HG03025 (cell line): ENCODE results near the gene L1TD1.
"Not testable (repeated sequence)": the region's sequence is repeated elsewhere in the genome, so short reads cannot be mapped to it uniquely, and the experiment has no call there.

ENCODE experiments used
- ATAC-seq: cut with Tn5 transposase; IDR thresholded peaks from one replicate; pipeline ENCODE4 v1.9.1; 2021; ENCODE audit warnings: mild to moderate bottlenecking, moderate library complexity; ENCODE audit not compliant: unreplicated experiment, low FRiP score

The L1TD1 gene

DNA sequence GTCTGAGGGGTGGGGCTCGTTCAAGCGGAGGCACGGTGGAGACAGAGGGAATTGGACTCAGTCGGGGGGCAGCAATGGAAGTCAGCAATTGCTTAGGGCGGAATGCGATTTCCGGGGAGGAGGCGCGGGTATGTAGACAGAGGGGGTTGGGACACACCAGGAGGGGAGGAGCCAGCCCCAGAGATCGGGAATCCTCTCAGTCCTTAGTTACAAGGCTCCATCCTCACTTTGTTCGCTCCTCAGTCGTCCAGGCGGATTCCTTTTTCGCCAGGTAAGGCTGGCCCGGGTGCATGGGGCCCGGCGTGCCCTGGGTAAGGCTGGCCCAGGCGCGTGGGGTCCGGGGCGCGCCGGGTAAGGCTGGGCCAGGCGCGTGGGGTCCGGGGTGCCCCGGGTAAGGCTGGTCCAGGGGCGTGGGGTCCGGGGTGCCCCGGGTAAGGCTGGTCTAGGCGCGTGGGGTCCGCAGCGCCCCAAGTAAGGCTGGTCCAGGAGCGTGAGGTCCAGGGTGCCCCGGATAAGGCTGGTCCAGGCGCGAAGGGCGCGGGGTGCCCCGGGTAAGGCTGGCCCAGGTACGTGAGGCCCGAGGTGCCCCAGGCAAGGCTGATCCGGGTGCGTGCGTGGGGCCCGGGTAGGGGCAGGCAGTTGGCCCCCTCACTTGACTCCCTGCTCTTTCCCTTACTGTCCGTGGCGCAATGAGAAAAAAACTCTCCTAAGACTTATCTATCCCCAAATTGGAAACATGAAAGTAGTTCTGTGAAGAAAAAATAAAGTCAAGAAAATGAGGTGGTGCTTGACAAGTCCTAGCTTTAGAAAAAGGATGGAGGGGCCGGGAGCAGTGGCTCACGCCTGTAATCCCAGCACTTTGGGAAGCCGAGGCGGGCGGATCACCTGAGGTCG is at the start of gene L1TD1:
TSS of gene L1TD1 (plus strand) at position 199 of the 894 bp plus-strand sequence. CDS start 11,780 bp downstream, outside the sequence.
- ATAC-seq = no peak

- ATAC-seq = no peak
Measured at GRCh38 chr1:62159940-62160348, 34.7 kb upstream of the L1TD1 start.

DNA sequence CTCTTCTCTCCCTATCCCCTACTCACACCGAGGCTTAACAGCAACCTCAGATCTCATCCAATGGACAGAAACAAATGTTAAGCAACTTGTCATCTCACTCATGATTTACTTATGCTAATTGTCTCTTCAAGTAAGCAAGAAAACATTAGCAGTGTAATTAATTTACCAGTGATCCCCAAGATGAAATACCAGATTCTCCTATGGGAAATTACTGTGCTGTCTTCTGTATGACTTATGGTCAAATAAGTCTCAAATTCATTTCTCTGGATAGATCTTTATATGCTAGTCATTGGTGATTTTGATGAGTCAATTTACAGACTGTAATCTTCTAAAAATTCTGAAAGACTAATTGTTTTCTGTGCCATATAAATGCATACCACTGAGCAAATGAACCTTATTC is 32.9 kb upstream of the L1TD1 start:
- ATAC-seq = no peak

- ATAC-seq = not testable (repeated sequence)
Measured at GRCh38 chr1:62170380-62170779, 24.3 kb upstream of the L1TD1 start.

GRCh38 chr1:62175568-62176179 is 19.0 kb upstream of the L1TD1 start:
- no peak for ATAC-seq

DNA sequence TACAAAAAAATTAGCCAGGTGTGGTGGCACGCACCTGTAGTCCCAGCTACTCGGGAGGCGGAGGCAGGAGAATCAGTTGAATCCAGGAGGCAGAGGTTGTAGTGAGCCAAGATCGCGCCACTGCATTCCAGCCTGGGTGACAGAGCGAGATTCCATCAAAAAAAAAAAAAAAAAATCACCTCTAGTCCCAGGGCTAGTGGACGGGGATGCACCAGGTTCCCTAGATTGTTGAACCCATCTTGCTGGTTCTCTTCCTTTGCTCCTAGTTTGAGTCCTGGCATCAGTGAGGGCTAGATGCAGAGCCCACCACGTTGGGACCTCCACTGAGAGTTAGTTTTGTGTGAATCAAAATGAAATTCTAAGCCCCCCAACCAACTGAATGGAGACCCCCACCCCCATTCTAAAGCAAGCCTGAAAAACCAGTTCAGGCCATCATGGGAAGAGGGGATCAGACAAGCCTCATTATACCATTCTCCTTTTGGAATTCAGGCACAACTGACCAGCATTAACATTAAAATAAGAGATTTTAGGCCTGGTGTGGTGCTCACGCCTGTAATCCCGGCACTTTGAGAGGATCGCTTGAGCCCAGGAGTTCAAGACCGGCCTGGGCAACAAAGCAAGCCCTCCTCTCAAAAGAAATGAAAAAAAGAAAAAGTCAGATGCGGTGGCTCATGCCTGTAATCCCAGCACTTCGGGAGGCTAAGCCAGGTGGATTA is 17.9 kb upstream of the L1TD1 start:
- no peak for ATAC-seq

GRCh38 chr1:62177621-62178020 is 17.0 kb upstream of the L1TD1 start:
- no peak for ATAC-seq

DNA sequence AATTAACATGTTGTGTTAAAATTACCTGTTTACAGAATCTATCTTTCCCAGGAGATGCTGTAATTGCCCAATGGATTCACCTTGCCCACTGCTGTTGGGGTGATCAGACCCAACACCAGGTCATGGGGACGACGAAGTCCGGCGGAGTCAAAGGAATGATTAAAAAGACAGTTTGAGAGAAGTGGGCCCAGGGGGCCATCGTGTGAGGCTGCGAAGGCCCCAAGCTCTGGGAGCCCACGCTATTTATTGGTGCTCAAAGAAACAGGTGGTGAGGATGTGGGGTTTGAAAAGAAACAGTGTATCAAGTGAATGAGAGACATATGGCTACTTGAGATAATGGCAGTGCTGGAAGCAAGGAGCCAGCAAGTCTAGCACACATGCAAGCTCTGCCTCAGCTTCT is 16.3 kb upstream of the L1TD1 start:
- no peak for ATAC-seq

DNA sequence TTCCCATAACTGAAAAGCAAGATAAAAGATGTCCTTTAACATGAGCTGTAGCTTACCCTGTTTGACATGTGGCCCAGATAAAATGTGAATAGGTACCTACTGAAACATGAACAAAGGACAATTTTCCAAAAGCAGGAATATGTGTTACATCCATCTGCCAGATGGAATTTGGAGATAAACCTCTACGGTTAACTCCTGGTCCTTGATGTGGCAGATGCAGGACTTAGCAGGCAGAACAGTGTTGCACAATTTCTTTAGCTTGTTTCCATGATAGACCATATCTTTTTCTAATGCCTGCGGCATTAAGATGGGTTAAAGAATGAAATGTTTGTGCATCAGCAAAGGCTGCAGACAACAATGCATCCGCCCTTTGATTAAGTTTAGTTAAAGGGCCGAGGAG is 14.6 kb upstream of the L1TD1 start:
- not testable (repeated sequence) for ATAC-seq

- ATAC-seq = no peak
Measured at GRCh38 chr1:62180639-62181038, 14.0 kb upstream of the L1TD1 start.

- no peak for ATAC-seq
Measured at GRCh38 chr1:62181532-62181931, 13.1 kb upstream of the L1TD1 start.

GRCh38 chr1:62182157-62182556 is 12.5 kb upstream of the L1TD1 start:
- not testable (repeated sequence) for ATAC-seq

- not testable (repeated sequence) for ATAC-seq
Measured at GRCh38 chr1:62183164-62184020, 11.3 kb upstream of the L1TD1 start.

GRCh38 chr1:62184336-62184735 is 10.3 kb upstream of the L1TD1 start:
- ATAC-seq = no peak

- not testable (repeated sequence) for ATAC-seq
Measured at GRCh38 chr1:62185233-62185632, 9.4 kb upstream of the L1TD1 start.

GRCh38 chr1:62185677-62186076 is 9.0 kb upstream of the L1TD1 start:
- no peak for ATAC-seq

DNA sequence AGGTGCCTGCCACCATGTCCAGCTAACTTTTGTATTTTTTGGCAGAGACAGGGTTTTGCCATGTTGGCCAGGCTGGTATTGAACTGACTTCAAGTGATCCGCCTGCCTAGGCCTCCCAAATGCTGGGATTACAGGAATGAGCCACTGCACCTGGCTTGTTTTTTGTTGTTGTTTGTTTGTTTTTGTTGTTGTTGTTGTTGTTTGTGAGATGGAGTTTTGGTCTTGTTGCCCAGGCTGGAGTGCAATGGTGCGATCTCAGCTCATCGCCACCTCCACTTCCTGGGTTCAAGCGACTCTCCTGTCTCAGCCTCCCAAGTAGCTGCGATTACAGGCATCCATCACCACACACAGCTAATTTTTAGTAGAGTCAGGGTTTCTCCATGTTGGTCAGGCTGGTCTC is 7.1 kb upstream of the L1TD1 start:
- no peak for ATAC-seq

GRCh38 chr1:62188111-62188510 is 6.5 kb upstream of the L1TD1 start:
- no peak for ATAC-seq

GRCh38 chr1:62196086-62196690 is 1.5 kb downstream of the L1TD1 start:
- no peak for ATAC-seq
